Keratinocyte (primary cell): Measurements from ENCODE around the gene STON2.

ENCODE experiments used
- EZH2 ChIP-seq: IDR thresholded peaks from one replicate; pipeline ENCODE4 v1.6.1; 2012; ENCODE audit warnings: inconsistent platforms, mild to moderate bottlenecking, low read length, moderate library complexity
- TF ChIP-seq, protein P1 (sequence below), 3 experiments: IDR thresholded peaks in 1 of 3; conservative IDR thresholded peaks in 1 of 3; optimal IDR thresholded peaks in 1 of 3; 2 replicates in 2 of 3; 3 replicates in 1 of 3; pipeline versions ENCODE3 to v1.5.1; 2011; ENCODE audit warnings: low read length in 3 of 3, mild to moderate bottlenecking in 3 of 3, moderate library complexity in 2 of 3, control low read depth in 1 of 3, inconsistent platforms in 1 of 3; ENCODE audit not compliant: insufficient read depth in 2 of 3; ENCODE audit errors: extremely low read depth in 1 of 3

- TF ChIP-seq, protein P1, sequence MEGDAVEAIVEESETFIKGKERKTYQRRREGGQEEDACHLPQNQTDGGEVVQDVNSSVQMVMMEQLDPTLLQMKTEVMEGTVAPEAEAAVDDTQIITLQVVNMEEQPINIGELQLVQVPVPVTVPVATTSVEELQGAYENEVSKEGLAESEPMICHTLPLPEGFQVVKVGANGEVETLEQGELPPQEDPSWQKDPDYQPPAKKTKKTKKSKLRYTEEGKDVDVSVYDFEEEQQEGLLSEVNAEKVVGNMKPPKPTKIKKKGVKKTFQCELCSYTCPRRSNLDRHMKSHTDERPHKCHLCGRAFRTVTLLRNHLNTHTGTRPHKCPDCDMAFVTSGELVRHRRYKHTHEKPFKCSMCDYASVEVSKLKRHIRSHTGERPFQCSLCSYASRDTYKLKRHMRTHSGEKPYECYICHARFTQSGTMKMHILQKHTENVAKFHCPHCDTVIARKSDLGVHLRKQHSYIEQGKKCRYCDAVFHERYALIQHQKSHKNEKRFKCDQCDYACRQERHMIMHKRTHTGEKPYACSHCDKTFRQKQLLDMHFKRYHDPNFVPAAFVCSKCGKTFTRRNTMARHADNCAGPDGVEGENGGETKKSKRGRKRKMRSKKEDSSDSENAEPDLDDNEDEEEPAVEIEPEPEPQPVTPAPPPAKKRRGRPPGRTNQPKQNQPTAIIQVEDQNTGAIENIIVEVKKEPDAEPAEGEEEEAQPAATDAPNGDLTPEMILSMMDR (optimal IDR thresholded peaks at IDR 0.05 in 1 of 3, IDR thresholded peaks at IDR 0.05 in 1 of 3, conservative IDR thresholded peaks at IDR 0.05 in 1 of 3; ENCODE audit: extremely low read depth in 1 of 3, insufficient read depth in 2 of 3, low read length in 3 of 3): no peak
- no peak for TF ChIP-seq EZH2
Measured at GRCh38 chr14:81382517-81383225, 17.5 kb downstream of the STON2 start.
